GM21723 (cell line): Measurements from ENCODE around the gene MED13.
"Not testable (repeated sequence)": the region's sequence is repeated elsewhere in the genome, so short reads cannot be mapped to it uniquely, and the experiment has no call there.

Source experiments
- ATAC-seq: cut with Tn5 transposase; IDR thresholded peaks from one replicate; pipeline ENCODE4 v1.9.1; 2021; ENCODE audit warnings: mild to moderate bottlenecking, moderate library complexity; ENCODE audit not compliant: unreplicated experiment

Gene MED13

DNA sequence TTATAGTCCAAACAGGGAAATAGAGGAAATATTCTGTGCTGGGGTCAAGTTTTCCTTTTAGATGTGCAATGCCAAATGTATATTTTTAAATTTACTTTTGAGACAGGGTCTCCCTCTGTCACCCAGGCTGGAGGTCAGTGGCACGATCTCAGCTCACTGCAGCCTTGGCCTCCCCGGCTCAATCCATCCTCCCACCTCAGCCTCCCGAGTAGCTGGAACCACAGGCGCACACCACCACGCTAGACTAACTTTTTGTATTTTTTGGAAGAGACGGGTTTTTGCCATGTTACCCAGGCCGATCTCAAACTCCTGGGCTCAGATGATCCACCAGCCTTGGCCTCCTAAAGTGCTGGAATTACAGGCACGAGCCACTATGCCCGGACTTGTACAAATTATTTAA lies 25.8 kb upstream of the MED13 start:
- ATAC-seq: no peak

DNA sequence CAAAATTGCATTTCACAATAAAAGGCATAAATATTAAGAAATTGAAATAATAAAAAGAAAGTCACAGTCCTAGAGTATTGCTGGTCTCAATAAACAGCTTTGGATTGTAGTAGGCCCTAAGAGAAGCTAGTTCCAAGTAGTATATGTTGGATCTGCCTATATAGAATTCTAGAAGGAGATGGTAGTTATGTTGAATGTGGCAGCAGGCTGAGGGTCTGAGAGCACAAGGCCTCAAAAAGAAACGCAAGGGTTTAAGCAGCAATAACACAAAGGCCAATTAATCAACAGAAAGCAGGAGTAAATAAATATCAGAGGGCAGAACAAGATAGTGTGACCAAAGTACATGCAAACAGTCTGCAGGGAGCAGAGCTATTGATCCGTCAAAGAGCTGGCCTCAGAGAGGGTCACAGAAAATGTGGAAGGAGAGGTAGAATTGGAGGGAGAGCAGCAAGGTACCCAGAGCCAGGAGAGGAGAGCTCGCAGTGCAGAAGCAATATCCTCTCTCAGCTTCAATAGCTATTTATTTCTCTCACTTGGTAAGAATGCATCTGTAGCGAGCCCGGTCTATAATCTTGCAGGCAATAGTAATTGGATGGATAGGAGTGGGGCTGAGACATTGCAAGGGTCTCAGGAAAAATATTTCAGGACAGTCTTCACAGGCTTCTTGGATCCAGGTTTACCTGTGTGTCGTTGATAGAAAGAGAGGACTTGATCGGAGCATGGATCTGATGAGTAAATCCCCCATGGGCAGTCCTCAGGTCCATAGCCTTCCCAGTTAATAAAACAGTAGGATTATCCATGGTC lies 25.1 kb upstream of the MED13 start:
- no peak for ATAC-seq

DNA sequence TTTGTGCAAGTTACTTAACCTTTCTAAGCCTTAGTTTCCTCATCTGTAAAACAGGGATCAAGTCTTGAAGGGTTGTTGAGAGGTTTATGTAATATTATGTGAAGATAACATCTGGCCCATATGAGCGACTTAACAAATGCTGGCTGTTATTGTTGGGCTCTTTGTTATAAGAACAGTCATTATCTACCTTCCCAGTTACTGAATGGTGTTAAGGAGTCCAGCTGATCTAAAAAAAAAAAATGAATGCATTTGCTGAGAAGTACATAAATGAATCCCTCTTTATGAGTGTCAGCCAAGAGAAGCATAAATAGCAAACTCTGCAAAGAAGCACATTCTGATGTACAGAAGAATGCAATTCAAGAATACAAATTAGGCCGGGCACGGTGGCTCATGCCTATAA lies 24.3 kb upstream of the MED13 start:
- ATAC-seq: no peak

DNA sequence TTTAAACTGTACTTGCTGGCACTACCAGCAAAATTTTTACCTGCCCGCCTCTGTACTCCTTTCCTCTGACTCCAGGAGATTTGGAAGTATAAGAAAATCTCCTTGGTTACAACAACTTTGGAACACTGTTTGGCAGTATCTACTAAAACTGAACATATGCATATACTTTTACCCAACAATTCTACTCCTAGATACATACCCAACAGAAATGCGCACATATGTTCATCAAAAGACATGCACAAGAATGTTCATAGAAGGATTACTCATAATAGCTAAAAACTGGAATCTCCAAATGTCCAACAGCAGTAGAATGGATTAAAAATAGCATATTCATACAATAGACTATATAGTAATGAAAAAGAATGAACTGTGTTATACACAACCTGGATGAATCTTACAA lies 21.7 kb upstream of the MED13 start:
- no peak for ATAC-seq

DNA sequence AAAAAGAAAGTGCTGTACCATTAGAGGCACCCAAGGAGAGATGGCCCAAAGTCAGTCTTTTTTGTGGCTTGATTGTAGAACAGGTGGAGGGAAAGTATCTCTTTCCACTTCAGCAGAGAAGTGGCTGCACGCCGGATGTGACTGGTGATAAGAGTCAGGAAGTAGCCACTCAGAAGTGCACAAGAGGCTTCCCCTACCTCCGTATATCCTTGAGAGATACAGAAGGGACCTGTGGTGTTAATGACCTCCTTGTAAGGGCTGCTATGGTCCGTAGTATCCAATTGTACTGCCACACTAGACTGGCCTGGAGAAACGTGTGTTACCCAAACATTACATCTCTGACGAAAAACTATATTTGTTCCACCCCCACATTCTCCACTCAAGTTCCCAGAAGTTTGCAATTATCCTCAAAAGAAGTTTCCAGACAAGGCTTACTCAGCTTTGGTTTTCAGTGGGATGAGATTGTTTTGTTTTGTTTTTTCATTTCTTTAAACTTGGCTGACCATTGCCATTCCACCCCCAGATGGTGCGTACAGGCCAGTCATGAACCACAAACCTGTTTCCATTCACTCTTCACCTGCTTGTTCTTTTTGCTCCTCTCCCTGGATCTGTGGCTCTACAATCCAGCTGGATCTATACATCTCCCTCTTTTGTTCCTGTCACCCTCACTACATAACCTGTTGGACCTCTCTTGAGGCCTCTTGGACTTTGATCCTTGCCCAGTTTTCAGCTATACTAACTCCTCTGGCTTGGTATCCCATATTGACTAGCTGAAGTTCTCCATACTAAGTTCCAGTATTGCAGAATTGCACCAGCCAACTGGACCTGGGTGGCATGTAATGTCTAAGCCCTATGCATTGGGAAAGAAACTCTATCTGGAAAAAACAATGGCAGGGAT lies 20.7 kb upstream of the MED13 start:
- ATAC-seq: no peak

DNA sequence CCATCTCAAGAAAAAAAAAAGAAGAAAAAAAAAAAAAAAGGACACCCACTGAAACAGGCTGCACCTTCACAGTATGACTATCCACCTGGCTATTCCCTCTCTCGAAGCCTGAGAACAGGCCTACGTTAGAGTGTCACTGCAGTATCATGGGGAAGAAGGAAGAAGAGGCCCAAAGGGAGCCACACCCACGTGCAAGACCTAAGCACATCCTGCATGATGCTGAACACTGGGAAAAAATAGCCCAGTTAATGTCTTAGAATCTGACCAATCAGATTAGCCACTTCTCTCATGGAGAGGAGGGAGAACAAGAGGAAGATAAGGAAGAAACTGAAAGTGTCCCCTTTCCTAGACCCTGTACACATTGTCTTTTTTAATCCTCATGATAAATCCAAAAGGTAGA lies 19.5 kb upstream of the MED13 start:
- no peak for ATAC-seq

DNA sequence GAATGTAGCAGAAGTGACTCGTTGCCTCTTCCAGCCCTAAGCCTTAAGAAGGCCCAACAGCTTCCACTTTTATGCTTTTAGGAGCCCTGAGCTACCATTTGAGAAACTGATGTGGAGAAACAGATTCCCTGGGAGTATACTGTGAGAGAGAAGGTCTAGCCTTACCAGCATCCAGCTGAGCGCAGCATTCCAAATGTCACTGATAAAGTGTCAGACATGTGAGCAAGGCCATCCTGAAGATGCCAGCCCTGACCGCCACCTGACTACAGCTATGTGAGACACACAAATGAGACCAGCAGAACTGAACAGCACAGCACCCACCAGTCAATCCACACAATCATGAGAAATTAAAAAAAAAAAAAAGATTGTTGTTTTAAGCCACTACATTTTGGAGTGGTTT lies 18.6 kb upstream of the MED13 start:
- no peak for ATAC-seq

DNA sequence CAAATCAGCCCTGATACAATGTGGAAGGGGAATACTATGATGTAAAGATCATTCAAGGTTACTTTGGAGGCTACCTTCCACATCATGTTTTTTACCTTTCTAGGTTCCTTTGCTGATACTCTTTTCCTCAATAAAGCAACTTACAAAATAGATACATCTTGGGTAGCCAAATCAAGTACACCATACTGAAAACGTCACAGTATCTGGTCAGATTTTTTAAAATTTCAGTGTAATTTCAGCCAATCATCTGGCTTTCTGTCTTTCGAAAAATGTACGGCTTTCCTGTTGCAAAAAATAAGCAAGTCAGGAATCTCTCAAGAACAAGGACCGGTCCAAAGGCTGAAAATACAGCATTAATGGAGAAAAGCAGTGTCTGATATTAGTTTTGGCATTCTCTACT lies 15.6 kb upstream of the MED13 start:
- ATAC-seq: no peak

DNA sequence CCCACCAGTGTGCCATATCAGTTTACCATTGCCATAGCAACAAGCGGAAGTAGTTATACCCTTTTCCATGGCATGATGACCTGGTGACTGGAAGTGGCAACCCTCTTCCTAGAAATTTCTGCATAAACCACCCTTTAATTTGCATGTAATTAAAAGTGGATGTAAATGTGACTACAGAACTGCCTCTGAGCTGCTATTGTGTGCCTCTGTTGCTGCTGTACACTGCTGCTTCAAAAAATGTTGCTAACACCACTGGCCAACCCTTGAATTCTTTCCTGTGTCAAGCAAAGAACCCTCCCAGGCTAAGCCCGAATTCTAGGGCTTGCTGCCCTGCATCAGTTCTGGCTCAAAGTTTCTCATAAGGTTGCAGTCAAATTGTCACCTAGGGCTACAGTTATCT lies 12.9 kb upstream of the MED13 start:
- ATAC-seq: no peak

DNA sequence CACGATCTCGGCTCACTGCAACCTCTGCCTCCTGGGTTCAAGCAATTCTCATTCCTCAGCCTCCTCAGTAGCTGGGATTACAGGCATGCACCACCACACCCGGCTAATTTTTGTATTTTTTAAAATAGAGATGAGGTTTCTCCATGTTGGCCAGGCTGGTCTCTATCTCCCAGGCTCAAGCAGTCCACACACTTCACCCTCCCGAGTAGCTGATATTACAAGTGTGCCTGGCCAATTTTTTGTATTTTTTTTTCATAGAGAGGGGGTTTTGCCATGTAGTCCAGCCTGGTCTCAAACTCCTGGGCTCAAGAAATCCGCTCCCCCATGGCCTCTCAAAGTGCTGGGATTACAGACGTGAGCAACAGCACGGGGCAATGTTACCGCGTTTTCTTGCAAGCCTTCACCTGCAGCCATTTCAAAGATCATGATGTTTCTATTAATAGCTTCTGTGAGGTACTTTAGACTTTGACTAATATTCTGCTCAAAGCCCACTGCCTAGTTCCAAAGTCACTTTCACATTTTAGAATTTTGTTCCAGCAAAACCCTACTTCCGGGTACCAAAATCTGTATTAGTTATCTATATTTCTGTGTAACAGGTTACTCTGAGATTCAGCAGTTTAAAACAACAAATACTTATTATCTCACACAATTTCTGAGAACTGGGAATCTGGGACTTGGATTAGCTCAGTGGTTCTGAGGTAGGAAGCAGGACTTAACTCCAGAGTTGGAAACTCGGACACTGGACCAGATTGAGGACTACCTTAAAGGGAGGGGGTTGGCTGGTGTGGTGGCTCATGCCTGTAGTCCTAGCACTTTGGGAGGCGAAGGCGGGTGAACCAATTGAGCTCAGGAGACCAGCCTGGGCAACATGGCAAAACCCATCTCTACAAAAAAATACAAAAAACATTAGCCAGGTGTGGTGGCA lies 12.0 kb upstream of the MED13 start:
- no peak for ATAC-seq

DNA sequence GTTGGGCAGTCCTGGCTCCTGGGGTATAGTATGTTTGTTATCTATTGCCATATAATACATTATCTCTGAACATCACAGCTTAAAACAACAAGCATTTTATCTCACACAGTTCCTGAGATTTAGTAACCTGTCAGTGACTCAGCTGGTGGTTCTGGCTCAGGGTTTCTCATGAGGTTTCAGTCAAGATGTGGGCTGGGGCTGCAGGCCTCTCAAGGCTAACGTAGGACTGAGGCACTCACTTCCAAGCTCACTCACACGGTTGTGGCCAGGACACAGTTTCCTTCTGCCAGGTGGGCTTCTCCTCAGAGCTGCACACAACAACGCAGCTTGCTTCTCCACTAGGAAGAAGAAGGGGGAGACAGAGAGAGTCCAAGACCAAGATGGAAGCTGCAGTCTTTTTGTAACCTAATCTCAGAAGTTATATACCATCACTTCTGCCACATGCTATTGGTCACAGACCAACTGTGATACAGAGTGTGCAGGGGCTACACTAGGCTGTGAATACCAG lies 10.3 kb upstream of the MED13 start:
- no peak for ATAC-seq

DNA sequence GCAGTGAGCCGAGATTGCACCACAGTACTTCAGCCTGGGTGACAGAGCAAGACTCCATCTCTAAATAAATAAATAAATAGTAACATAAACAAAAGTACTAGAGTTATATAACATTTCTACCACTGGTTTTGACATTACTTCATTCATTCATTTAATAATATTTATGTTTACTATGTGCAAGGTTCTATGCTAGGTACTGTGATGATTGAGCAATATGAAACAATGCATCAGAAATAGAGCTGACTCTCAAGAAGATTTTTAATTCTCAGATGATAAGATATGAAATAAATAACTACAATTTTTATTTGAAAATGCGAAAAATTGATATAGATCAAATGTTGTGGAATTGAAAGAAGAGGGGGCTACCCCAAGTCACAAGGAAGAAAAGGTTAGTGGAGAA lies 8.9 kb upstream of the MED13 start:
- no peak for ATAC-seq

DNA sequence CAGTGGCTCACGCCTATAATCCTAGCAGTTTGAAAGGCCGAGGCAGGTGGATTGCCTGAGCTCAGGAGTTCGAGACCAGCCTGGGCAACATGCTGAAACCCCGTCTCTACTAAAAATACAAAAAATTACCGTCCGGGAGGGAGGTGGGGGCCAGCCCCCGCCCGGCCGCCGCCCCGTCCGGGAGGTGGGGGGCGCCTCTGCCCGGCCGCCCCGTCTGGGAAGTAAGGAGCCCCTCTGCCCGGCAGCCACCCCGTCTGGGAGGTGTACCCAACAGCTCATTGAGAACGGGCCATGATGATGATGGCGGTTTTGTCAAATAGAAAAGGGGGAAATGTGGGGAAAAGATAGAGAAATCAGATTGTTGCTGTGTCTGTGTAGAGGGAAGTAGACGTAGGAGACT lies 7.8 kb upstream of the MED13 start:
- ATAC-seq: not testable (repeated sequence)

DNA sequence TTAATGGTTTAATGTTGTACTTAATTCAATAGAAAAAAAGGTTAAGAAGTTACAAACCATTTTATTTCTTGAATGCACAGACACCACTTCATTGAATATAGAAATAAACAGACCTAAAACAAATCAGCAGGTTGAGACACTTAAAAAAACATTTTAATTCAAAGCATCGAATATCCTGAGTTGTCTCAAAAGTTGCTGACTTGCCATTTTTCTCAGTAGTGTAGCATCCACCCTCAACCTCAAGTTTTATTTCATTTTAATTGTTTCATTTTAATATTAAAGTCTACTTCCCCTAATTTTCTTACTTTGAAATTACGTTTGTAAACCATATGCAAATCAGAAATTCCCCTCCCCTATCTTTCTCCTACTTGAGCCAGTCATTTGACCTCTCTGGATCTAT lies 5.8 kb upstream of the MED13 start:
- ATAC-seq: no peak

DNA sequence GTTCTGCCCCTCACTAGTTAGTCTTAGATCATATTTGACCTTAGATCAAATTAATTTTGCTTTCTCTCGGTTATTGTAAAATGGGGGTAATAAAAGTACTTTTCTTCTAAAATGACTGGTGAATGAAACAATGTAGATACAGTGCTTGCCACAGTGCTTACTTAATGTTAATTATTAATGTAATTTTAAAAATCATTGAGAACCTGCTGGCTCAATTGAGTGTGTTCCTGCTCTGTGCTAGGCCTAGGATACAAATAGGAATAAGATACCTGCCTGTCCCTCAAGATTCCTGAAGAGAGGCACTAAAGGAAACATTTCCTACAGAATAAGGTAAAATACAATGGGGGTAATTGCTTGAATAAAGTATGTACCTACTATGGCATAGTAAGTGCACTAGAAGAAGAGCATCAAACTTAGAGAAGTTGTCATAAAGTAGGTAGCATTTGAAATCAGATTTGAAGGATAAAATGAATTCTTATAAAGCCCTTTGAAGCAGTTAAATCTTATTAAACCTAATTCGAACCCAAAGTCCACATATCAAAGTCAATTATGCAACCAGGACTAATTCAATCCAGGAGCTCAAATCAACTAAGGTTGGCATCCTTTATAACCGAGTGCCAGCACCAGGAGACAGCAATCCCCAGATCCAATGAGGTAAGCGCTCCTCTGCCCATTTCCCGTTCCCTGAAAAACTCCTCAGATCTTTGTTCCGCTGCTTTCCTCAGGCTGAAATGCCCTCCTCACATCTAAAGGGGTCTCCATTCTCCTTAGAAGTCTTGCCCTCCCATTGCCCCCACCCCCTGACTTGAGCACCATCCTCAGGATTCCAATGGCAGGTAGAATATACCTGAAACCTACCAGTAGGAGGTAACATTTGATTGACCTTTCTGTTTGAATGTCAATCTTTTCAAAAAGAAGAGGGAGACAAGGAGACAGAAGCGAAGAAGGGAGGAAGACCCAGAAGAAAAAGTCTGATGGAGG lies 2.4 kb upstream of the MED13 start:
- no peak for ATAC-seq

DNA sequence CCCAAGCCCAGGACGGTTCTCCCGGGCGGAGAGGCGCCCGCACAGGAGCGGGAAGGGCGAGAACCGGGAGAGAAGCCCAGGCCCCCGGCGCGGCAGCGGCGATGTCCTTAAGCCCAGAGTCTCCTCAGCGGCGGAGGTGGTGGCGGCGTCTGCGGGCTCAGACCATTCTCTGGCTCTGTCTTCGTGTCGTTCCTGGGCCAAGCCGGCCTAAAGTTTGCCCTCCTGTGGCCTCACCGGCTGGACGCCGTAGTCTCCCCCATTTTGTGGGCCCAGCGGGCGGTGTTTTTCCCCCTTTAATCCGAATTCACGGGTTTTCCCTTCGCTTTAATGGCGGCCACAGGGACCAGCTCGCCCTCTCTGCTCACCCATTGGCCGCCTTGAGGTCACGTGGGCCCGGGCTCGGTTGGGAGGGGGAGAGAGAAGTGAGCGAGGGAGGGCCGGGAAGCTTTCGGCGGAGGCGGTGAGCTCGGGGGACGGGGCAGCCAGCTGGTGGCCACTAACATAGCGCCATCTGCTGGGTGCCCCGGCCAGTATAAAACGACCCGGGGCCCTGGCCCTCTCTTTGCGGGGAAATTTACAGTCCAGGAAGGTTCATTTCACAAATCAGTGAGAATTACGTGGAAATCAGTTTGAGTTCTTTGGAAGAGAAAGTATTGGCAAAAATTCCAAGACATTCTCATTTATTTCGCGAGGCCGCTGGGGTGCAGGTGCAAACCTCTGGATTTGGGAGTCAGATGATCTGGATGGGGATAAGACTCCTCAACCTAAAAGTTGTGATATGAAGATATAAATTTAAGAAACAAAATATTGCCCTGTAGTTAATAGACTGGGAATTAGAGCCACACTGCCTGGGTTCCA lies 762 bp upstream of the MED13 start:
- ATAC-seq: peak; percentile 95

DNA sequence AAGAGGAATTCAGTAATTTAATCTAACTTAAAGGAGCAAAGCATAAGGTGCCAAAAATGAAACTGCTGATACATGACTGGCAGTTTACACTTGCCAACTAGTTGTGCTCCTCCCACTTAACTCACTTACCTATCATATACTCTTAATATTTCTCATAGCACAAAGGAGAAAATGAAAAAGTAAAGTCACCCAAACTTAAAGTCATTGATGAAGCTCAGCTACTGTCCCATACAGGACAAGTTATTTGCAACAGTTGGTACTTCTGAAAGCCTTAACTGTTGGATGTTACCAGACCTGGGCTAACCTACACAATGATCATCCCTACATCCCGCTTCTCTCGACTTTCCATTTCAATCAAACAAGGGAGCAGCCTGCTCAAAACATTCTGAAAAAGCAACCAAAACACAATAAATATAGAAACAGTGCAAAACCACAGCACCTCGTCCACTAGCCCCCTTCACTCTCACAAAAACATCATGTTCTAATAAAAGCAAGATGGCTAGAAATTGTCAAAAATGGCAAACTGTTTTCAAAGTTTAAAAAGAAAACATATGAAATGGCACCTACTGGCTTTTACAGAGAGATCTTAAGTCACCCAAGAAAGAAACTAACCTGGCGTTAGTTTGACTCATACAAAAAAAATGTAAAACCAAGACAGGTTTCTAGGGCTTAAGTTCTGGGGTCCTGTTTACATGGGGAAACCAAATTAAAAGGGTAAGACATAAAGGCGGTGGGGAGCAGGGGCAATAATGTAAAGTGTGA lies 868 bp downstream of the MED13 start:
- ATAC-seq: no peak

DNA sequence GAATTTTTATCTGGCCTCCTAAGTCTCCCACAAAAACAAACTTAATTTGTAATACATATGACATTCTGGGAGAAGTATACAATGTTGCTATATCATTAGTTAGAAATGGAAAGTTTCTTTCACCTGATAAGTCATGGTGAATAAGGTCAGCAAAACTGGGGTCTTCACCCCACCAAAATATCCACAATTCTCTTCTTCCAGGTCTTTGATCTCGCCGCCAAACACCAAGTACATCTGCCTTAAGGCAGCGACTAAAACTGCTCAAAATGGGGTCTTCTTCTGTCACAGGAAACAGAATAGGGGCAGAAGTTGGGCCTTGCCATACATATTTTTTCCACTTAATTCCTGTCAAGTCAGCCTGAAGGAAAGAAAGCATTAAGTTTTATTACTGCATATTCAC lies 2.1 kb downstream of the MED13 start:
- ATAC-seq: no peak
